ENCODE results near the gene FAM227A.

GRCh38 chr22:38632528-38632927, 23.7 kb downstream of the FAM227A start:
- no peak for TF ChIP-seq EZH2phosphoT487 (IDR thresholded peaks at IDR 0.05; ENCODE audit: low read depth, severe bottlenecking, unreplicated experiment)
- TF ChIP-seq CTCF (IDR thresholded peaks at IDR 0.05; ENCODE audit: poor library complexity), result no peak

All from hepatocyte (in vitro differentiated cells).